Measurements from ENCODE around the gene PPP4R4.
"Not testable (repeated sequence)": the region's sequence is repeated elsewhere in the genome, so short reads cannot be mapped to it uniquely, and the experiment has no call there.

Gene PPP4R4

GRCh38 chr14:94203473-94204210 lies 29.5 kb downstream of the PPP4R4 start:
- H3K4me3 ChIP-seq (ENCODE audit: low read depth, low read length), result no peak overlapping the region
- no peak for TF ChIP-seq CTCF (conservative IDR thresholded peaks at IDR 0.05; ENCODE audit: low read depth, low read length)
- peak; percentile 2 for DNase-seq (ENCODE audit: low read depth)

GRCh38 chr14:94213021-94213420 lies 38.9 kb downstream of the PPP4R4 start:
- no peak overlapping the region for H3K4me3 ChIP-seq (ENCODE audit: low read depth, low read length)
- DNase-seq (ENCODE audit: low read depth), result peak; percentile 8
- TF ChIP-seq CTCF (conservative IDR thresholded peaks at IDR 0.05; ENCODE audit: low read depth, low read length), result no peak

- DNase-seq (ENCODE audit: low read depth), result no peak
- no peak for TF ChIP-seq CTCF (conservative IDR thresholded peaks at IDR 0.05; ENCODE audit: low read depth, low read length)
- no peak overlapping the region for H3K4me3 ChIP-seq (ENCODE audit: low read depth, low read length)
Measured at GRCh38 chr14:94213741-94214140, 39.6 kb downstream of the PPP4R4 start.

- no peak for TF ChIP-seq CTCF (conservative IDR thresholded peaks at IDR 0.05; ENCODE audit: low read depth, low read length)
Measured at GRCh38 chr14:94217116-94217515, 43.0 kb downstream of the PPP4R4 start.

GRCh38 chr14:94218198-94218886 lies 44.2 kb downstream of the PPP4R4 start:
- H3K4me3 ChIP-seq (ENCODE audit: low read depth, low read length); DNase-seq (ENCODE audit: low read depth): not testable (repeated sequence)

More at GRCh38 chr14:94217116-94217515, 43.0 kb downstream of the PPP4R4 start:
- no peak for DNase-seq (ENCODE audit: low read depth)
- H3K4me3 ChIP-seq (ENCODE audit: low read depth, low read length), result no peak overlapping the region

GRCh38 chr14:94224040-94224439 lies 49.9 kb downstream of the PPP4R4 start:
- no peak for DNase-seq (ENCODE audit: low read depth)
- no peak overlapping the region for H3K4me3 ChIP-seq (ENCODE audit: low read depth, low read length)
- TF ChIP-seq CTCF (conservative IDR thresholded peaks at IDR 0.05; ENCODE audit: low read depth, low read length), result no peak

GRCh38 chr14:94225460-94226378 lies 51.6 kb downstream of the PPP4R4 start:
- no peak for TF ChIP-seq CTCF (conservative IDR thresholded peaks at IDR 0.05; ENCODE audit: low read depth, low read length)
- DNase-seq (ENCODE audit: low read depth), result no peak
- H3K4me3 ChIP-seq (ENCODE audit: low read depth, low read length), result no peak overlapping the region

Measured in choroid plexus epithelial cell (primary cell).